AG09309 (cell line): Measurements from ENCODE around the gene MARK3.

Source experiments
- DNase-seq: peaks from one replicate; pipeline ENCODE4 v3.0.0-alpha.2; 2010; ENCODE audit warnings: low read depth
- H3K4me3 ChIP-seq: 2 replicates; pipeline ENCODE4 v1.5.1; 2011; ENCODE audit warnings: mild to moderate bottlenecking, low read depth, low read length, moderate library complexity; ENCODE audit not compliant: control insufficient read depth
- CTCF ChIP-seq: IDR thresholded peaks from 2 replicates; pipeline ENCODE4 v1.5.1; 2011; ENCODE audit warnings: mild to moderate bottlenecking, low read depth, low read length, inconsistent platforms; ENCODE audit not compliant: insufficient read depth, control insufficient read depth; ENCODE audit errors: missing control alignments

MARK3 gene

GRCh38 chr14:103421556-103421955, 36.3 kb downstream of the MARK3 start:
- DNase-seq, result no peak
- H3K4me3 ChIP-seq, result no peak overlapping the region
- TF ChIP-seq CTCF, result no peak

- no peak overlapping the region for H3K4me3 ChIP-seq
- DNase-seq, result no peak
- no peak for TF ChIP-seq CTCF
These were observed 37.8 kb downstream of the MARK3 start for GRCh38 chr14:103423050-103423461.

- DNase-seq, result no peak
These were observed 42.5 kb downstream of the MARK3 start for GRCh38 chr14:103427485-103428443.

GRCh38 chr14:103428723-103429556, 43.7 kb downstream of the MARK3 start:
- DNase-seq, result no peak
- no peak overlapping the region for H3K4me3 ChIP-seq
- no peak for TF ChIP-seq CTCF

More at GRCh38 chr14:103427485-103428443, 42.5 kb downstream of the MARK3 start:
- H3K4me3 ChIP-seq, result no peak overlapping the region
- no peak for TF ChIP-seq CTCF

- H3K4me3 ChIP-seq, result no peak overlapping the region
- no peak for TF ChIP-seq CTCF
- DNase-seq, result no peak
These were observed 45.1 kb downstream of the MARK3 start for GRCh38 chr14:103430358-103430757.

- DNase-seq, result no peak
These were observed 47.4 kb downstream of the MARK3 start for GRCh38 chr14:103432627-103433026.

More at GRCh38 chr14:103432627-103433026, 47.4 kb downstream of the MARK3 start:
- TF ChIP-seq CTCF, result no peak
- no peak overlapping the region for H3K4me3 ChIP-seq
